Liver (tissue), 9 donors: ENCODE results near the gene ATL2. TPM values are rescaled to one million over a fixed set of nuclear protein-coding genes. Genes with fewer than 3 reads are reported as not detected.
A peak's percentile ranks its signal among the peaks of the same experiment; 100 is the strongest.

Source experiments
- DNase-seq: peaks from one replicate; pipeline ENCODE4 v3.0.0-alpha.2; 2017; ENCODE audit warnings: low spot score
- H3K27ac ChIP-seq, 2 donors: one replicate each; pipeline ENCODE4 v1.7.0; 2013; ENCODE audit warnings: inconsistent platforms in 2 of 2, low read length in 2 of 2, control low read depth in 1 of 2, low read depth in 1 of 2, mild to moderate bottlenecking in 1 of 2
- H3K27me3 ChIP-seq, 4 donors: one replicate each; pipeline versions ENCODE4 v1.6.1 to v1.7.0; 2013; ENCODE audit warnings: low read length in 3 of 4, inconsistent platforms in 1 of 4, mild to moderate bottlenecking in 1 of 4, moderate library complexity in 1 of 4; ENCODE audit not compliant: control insufficient read depth in 4 of 4, insufficient read depth in 4 of 4
- H3K36me3 ChIP-seq, 4 donors: one replicate each; pipeline versions ENCODE4 v1.6.1 to v1.7.0; 2013; ENCODE audit warnings: low read length in 3 of 4, mild to moderate bottlenecking in 3 of 4, low read depth in 1 of 4, moderate library complexity in 1 of 4; ENCODE audit not compliant: control insufficient read depth in 4 of 4, insufficient read depth in 3 of 4
- H3K4me1 ChIP-seq, 4 donors: one replicate each; pipeline versions ENCODE4 v1.6.1 to v1.7.0; 2013; ENCODE audit warnings: low read length in 3 of 4, mild to moderate bottlenecking in 3 of 4, moderate library complexity in 1 of 4; ENCODE audit not compliant: control insufficient read depth in 4 of 4, insufficient read depth in 4 of 4
- H3K4me3 ChIP-seq, 3 donors: one replicate each; pipeline versions ENCODE4 v1.6.1 to v1.7.0; 2013; ENCODE audit warnings: low read length in 3 of 3, control low read depth in 1 of 3, low read depth in 1 of 3, mild to moderate bottlenecking in 1 of 3
- H3K9ac ChIP-seq, 2 donors: one replicate each; pipeline ENCODE4 v1.7.0; 2013; ENCODE audit warnings: low read length in 2 of 2, mild to moderate bottlenecking in 2 of 2, moderate library complexity in 2 of 2, control low read depth in 1 of 2, low read depth in 1 of 2
- H3K9me3 ChIP-seq, 4 donors: one replicate each; pipeline versions ENCODE4 v1.6.1 to v1.7.0; 2013; ENCODE audit warnings: low read length in 3 of 4; ENCODE audit not compliant: control insufficient read depth in 4 of 4
- FOXA1 ChIP-seq: IDR thresholded peaks from 2 replicates; pipeline ENCODE4 v1.6.1; 2016; ENCODE audit warnings: antibody characterized with exemption
- GABPA ChIP-seq, 2 donors: IDR thresholded peaks in 1 of 2; conservative IDR thresholded peaks in 1 of 2; 2 replicates each; pipeline ENCODE4 v1.6.1; 2016; ENCODE audit warnings: antibody characterized with exemption in 2 of 2, mild to moderate bottlenecking in 1 of 2, moderate library complexity in 1 of 2
- HNF4A ChIP-seq, 2 donors: conservative IDR thresholded peaks; 2 replicates each; pipeline ENCODE4 v1.6.1; 2016; ENCODE audit warnings: antibody characterized with exemption in 2 of 2, mild to moderate bottlenecking in 2 of 2
- JUND ChIP-seq, 2 donors: IDR thresholded peaks; 2 replicates each; pipeline ENCODE4 v1.6.1; 2016; ENCODE audit warnings: antibody characterized with exemption in 2 of 2
- NR2F2 ChIP-seq: IDR thresholded peaks from 2 replicates; pipeline ENCODE4 v1.6.1; 2016; ENCODE audit warnings: antibody characterized with exemption
- RXRA ChIP-seq, 2 donors: IDR thresholded peaks; 2 replicates each; pipeline ENCODE4 v1.6.1; 2017 to 2018; ENCODE audit warnings: antibody characterized with exemption in 2 of 2, mild to moderate bottlenecking in 1 of 2
- TAF1 ChIP-seq: conservative IDR thresholded peaks from 2 replicates; pipeline ENCODE4 v1.6.1; 2016; ENCODE audit warnings: antibody characterized with exemption, mild to moderate bottlenecking
- YY1 ChIP-seq: IDR thresholded peaks from 2 replicates; pipeline ENCODE4 v1.6.1; 2016; ENCODE audit warnings: antibody characterized with exemption, mild to moderate bottlenecking
- WGBS: extraction: QIAGEN DNeasy Blood & Tissue Kit; methylation state at CpG from one replicate; pipeline ENCODE4 v1.1.7; 2013; 5-methylcytosine and 5-hydroxymethylcytosine counted together
- polyA plus RNA-seq, 2 donors: library from polyadenylated mRNA; stranded (reverse) in 1 of 2; unstranded in 1 of 2; fragments of 200-250 nt in 1 of 2; fragments of >200 nt in 1 of 2; fragmentation: Nextera tagmentation in 1 of 2; extraction: Ambion mirVana in 1 of 2; gene quantifications; one replicate each; pipeline versions ENCODE4 v1.2.1 to v1.2.3, GENCODE V29; 2013 to 2015
- total RNA-seq, 2 donors: library from RNA; depleted of rRNA; stranded (reverse); fragments of >200 nt; gene quantifications; one replicate each; pipeline ENCODE4 v1.2.3, GENCODE V29; 2014
- TF ChIP-seq, protein P1 (sequence below): IDR thresholded peaks from 2 replicates; pipeline ENCODE4 v1.6.1; 2016; ENCODE audit warnings: antibody characterized with exemption, mild to moderate bottlenecking
- TF ChIP-seq, protein P2 (sequence below): fragments of 150-350 bp; IDR thresholded peaks from 2 replicates; pipeline ENCODE4 v1.5.1; 2017; ENCODE audit warnings: improper control_type of control experiment, low read depth, low read length; ENCODE audit not compliant: missing input control
- TF ChIP-seq, protein P3 (sequence below): IDR thresholded peaks from 2 replicates; pipeline ENCODE4 v1.6.1; 2016; ENCODE audit warnings: antibody characterized with exemption
- donor health status: healthy.
- donor health status: healthy.
- donor health status: healthy.
- donor health status: healthy.
- donor health status: healthy.

Gene ATL2
- total and polyA plus RNA-seq, 4 donors: 21.0 to 163 (median 45.8) TPM

DNA sequence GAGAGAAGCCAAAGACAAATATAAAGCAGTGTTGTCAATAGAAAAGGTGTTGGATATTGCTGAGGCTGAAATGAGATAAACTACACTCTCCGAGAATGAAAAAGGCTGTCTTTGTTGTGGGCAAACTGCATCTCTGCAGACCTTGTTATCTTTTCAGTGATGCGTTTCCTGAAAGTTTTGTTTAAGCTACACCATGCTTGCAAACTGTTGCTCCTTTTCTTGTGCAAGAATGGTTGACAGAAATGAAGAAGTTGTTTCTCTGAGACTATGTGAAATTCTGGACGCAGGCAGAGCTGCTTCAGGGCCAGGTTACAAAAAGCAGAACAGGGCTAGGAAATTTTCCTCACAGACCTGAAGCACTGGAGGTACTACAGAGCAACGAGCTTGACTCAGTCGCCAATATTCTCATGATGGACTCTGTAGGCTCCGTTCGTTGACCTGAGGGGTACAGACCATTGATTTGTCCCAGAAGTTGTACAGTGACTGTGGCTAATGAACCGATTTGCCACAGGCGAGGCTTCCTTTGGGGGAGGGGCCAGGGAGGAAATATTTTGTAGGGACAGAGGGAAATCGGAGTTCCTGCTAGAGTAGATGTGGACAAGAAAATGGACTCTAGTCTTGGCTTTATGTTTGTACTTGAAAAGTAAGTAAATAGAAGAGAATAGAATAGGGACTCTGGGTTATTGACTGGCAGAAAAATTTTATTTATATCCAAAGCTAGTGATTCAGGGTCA, 3.5 kb upstream of the ATL2 start:
- H3K9me3 ChIP-seq: no peaks in the 10 kb centered on the region
- no peak overlapping the region for H3K4me3 ChIP-seq
- TF ChIP-seq HNF4A (conservative IDR thresholded peaks at IDR 0.05): peak in 1 of 2 donors; percentile 30
- TF ChIP-seq RXRA (IDR thresholded peaks at IDR 0.05): peak in 1 of 2 donors; percentile 38
- TF ChIP-seq TAF1: no peak
- no peak for TF ChIP-seq NR2F2
- H3K27ac ChIP-seq: no peak overlapping the region
- H3K36me3 ChIP-seq: no peaks in the 10 kb centered on the region
- 29% methylated on average over 10 of the region's 10 CpGs for WGBS
- H3K4me1 ChIP-seq: peaks cover 0 to 23% (median 10%) of the 10 kb centered on the region in 4 donors
- H3K27me3 ChIP-seq: no peaks in the 10 kb centered on the region
- DNase-seq: no peak
- H3K9ac ChIP-seq: no peak overlapping the region

DNA sequence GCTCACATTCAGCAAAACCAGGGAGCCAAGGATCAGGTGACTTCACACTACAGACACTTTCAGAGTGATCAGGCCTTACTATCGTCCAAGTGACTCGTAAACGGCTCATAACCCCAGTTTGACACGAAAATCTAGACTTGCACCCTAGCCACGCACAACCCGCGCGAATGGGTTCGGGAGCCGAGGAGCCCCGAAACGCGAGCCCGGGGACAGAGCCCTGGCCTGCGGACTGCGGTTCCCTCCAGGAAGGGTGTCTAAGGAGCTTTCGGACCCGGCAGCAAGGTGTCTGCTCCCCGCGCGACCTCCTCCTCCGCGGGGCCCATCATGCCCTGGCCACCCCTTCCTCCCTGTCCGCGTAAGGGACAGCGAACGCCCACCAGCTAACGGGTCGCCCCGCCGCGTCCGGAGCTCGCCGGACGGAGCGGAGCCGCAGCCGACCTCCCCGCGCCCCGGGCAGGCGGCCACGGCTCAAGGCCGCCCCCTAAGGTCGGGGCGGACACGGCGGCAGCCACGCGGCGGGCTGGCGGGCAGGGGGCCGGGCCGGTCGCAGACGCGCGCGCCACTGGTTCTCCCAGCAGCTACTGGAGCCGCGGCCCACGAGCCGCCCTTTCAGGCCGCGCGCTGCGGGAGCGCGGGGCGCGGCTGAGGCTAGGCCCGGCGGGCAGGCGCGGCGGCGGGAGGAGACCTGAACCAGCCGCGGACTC, 575 bp downstream of the ATL2 start:
- Histone ChIP-seq H3K27ac (peak overlapping the region; percentile 93 to 98), H3K4me3 (peak overlapping the region; percentile 73 to 82 (median 80)), H3K9me3 (no peaks in the 10 kb centered on the region), H3K9ac (peak overlapping the region; percentile 47 to 79), H3K27me3 (no peaks in the 10 kb centered on the region), H3K4me1 (peaks cover 7 to 49% (median 30%) of the 10 kb centered on the region in 4 donors), H3K36me3 (no peaks in the 10 kb centered on the region)
- under 1% methylated on average over 80 of the region's 80 CpGs for WGBS
- peak; percentile 78 for DNase-seq
- TF ChIP-seq, protein P1, sequence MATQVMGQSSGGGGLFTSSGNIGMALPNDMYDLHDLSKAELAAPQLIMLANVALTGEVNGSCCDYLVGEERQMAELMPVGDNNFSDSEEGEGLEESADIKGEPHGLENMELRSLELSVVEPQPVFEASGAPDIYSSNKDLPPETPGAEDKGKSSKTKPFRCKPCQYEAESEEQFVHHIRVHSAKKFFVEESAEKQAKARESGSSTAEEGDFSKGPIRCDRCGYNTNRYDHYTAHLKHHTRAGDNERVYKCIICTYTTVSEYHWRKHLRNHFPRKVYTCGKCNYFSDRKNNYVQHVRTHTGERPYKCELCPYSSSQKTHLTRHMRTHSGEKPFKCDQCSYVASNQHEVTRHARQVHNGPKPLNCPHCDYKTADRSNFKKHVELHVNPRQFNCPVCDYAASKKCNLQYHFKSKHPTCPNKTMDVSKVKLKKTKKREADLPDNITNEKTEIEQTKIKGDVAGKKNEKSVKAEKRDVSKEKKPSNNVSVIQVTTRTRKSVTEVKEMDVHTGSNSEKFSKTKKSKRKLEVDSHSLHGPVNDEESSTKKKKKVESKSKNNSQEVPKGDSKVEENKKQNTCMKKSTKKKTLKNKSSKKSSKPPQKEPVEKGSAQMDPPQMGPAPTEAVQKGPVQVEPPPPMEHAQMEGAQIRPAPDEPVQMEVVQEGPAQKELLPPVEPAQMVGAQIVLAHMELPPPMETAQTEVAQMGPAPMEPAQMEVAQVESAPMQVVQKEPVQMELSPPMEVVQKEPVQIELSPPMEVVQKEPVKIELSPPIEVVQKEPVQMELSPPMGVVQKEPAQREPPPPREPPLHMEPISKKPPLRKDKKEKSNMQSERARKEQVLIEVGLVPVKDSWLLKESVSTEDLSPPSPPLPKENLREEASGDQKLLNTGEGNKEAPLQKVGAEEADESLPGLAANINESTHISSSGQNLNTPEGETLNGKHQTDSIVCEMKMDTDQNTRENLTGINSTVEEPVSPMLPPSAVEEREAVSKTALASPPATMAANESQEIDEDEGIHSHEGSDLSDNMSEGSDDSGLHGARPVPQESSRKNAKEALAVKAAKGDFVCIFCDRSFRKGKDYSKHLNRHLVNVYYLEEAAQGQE: no peak
- TF ChIP-seq, protein P2, sequence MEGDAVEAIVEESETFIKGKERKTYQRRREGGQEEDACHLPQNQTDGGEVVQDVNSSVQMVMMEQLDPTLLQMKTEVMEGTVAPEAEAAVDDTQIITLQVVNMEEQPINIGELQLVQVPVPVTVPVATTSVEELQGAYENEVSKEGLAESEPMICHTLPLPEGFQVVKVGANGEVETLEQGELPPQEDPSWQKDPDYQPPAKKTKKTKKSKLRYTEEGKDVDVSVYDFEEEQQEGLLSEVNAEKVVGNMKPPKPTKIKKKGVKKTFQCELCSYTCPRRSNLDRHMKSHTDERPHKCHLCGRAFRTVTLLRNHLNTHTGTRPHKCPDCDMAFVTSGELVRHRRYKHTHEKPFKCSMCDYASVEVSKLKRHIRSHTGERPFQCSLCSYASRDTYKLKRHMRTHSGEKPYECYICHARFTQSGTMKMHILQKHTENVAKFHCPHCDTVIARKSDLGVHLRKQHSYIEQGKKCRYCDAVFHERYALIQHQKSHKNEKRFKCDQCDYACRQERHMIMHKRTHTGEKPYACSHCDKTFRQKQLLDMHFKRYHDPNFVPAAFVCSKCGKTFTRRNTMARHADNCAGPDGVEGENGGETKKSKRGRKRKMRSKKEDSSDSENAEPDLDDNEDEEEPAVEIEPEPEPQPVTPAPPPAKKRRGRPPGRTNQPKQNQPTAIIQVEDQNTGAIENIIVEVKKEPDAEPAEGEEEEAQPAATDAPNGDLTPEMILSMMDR: peak; percentile 52
- TF ChIP-seq, protein P3, sequence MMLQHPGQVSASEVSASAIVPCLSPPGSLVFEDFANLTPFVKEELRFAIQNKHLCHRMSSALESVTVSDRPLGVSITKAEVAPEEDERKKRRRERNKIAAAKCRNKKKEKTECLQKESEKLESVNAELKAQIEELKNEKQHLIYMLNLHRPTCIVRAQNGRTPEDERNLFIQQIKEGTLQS: no peak
- TF ChIP-seq FOXA1: no peak
- peak; percentile 3 for TF ChIP-seq YY1
- no peak for TF ChIP-seq GABPA (IDR thresholded peaks at IDR 0.05 in 1 of 2, conservative IDR thresholded peaks at IDR 0.05 in 1 of 2)
- TF ChIP-seq RXRA (IDR thresholded peaks at IDR 0.05): no peak
- no peak for TF ChIP-seq NR2F2
- no peak for TF ChIP-seq JUND (IDR thresholded peaks at IDR 0.05)
